ENCODE data around the gene FXYD5.
"Not testable (repeated sequence)": the region's sequence is repeated elsewhere in the genome, so short reads cannot be mapped to it uniquely, and the experiment has no call there.

FXYD5 gene

DNA sequence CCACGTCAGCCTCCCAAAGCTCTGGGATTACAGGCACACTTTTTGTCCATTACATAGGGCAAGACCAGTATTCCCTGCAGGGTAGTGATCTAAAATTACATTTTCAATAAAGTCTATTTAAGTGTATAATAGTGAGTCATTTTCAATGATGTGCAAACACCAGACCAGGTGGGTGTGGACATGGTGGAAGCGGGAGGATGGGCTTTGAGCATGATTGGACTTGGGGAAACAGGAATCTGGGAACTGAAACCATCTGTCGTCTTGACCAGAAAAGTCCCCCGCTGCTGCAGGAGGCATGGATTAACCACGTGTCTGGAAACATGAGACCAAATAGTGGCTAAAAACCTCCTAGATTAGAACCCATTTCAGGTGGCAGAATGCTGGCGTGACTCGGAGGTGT is 34.0 kb upstream of the FXYD5 start:
- no peak for DNase-seq

DNA sequence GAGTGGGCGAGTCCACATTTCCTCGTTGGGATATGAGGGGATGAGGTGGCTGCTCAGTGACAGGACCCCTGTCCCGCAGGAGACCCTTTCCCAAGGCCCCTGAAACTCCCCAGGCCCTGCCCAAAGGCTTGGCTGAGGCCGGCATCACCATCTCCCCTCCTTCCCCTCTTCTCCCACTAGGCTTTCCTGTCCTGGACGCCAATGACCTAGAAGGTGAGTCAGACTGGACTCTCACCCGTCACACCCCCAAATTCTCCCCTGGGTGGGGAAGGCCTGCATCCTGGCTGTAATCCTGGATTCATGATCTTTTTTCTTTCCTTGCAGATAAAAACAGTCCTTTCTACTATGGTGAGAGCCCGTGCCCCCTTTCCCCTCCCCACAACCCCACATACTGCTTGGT is 33.6 kb upstream of the FXYD5 start:
- no peak for DNase-seq

DNA sequence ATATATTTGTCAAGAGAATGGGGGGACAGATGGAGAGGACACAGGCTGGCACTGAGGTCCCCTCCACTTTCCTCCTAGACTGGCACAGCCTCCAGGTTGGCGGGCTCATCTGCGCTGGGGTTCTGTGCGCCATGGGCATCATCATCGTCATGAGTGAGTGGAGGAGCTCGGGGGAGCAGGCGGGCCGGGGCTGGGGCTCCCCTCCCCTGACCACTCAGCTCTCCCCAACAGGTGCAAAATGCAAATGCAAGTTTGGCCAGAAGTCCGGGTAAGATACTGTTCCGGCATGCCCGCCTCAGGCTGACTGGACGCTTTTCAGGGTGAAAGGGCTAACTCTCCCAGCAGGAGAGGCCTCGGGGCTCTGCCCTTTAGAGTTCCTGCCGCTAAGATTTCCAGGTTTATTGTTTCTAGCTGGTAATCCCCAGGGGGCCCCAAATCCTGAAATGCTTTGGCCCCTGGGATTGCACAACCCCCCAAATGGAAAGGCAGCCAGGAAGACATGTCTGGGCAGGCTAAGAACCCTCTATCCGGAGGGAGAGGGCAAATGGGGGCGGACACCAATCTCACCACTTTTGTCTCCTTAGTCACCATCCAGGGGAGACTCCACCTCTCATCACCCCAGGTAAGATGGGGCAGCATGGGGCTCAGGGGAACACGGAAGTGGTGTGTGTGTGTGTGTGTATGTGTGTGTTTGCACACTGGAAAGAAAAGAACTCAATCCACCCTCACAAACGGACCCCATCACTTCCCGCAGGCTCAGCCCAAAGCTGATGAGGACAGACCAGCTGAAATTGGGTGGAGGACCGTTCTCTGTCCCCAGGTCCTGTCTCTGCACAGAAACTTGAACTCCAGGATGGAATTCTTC is 31.6 kb upstream of the FXYD5 start:
- DNase-seq = no peak

DNA sequence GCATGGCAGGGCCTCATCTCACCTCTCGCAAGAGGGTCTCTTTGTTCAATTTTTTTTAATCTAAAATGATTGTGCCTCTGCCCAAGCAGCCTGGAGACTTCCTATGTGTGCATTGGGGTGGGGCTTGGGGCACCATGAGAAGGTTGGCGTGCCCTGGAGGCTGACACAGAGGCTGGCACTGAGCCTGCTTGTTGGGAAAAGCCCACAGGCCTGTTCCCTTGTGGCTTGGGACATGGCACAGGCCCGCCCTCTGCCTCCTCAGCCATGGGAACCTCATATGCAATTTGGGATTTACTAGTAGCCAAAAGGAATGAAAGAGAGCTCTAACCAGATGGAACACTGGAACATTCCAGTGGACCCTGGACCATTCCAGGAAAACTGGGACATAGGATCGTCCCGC is 31.0 kb upstream of the FXYD5 start:
- DNase-seq = no peak

DNA sequence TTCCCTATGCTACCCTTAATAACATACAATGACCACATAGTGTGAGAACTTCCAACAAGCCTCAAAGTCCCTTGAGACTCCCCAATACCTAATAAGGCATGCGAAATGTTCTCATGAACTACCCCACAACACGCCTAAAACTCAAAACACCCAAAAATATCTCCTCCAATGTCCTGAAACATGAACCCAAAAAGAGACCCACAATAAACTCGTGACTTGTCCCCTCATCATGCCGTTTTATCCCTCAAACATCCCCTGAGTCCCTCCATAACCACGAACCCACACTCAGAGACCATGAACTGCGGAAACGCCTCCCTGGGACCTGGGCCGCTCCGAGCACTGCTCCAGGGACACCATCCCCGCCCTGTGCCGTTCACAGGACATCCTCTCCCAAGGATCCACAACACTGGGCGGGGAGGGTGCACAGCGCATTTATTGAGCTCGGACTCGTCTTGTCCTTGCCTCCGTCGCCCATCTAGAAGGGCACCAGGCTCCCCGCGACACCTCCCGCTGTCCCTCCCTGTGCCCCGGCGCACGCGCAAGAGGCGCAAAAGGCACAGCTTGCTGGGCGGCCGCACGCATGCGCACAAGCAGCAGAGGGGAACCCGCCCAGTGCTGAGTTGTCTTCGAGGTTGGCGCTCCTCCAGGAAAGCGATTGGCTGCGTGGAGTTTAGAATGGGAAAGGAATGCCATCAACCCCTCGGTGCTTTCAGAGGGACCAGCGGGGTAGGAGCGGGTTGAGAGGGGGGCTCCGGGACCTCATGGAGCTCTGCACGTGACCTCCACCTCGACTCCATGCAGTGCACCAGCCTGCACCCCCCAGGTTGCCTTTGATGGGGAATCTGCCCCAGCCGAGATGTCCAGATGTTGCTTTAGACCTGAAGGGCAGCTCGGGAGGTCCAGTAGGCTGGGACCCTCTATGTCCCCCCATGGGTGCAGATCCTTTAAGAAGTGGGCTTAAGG is 30.2 kb upstream of the FXYD5 start:
- no peak for DNase-seq

DNA sequence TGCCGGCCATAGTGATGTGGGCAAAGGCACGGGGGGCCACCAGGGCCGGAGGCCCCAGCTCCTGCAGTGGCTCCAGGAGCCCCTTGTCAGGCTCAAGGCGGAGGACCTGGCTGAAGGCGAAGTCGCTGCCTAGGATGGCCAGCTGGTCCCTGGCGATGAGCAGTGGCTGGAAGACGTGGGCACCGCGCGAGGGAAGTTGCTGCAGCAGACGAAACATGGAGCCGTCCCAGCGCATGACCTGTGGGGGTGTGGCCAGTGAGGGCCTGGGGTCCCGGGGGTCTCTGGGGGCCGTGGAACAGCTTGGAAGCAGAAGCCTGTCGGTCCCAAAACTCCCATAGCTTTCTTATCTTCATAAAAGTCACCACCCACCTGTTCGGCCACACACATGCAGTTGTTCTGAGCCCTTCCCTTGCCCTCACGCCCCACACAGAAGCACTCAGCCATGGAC is 29.2 kb upstream of the FXYD5 start:
- no peak for DNase-seq

DNA sequence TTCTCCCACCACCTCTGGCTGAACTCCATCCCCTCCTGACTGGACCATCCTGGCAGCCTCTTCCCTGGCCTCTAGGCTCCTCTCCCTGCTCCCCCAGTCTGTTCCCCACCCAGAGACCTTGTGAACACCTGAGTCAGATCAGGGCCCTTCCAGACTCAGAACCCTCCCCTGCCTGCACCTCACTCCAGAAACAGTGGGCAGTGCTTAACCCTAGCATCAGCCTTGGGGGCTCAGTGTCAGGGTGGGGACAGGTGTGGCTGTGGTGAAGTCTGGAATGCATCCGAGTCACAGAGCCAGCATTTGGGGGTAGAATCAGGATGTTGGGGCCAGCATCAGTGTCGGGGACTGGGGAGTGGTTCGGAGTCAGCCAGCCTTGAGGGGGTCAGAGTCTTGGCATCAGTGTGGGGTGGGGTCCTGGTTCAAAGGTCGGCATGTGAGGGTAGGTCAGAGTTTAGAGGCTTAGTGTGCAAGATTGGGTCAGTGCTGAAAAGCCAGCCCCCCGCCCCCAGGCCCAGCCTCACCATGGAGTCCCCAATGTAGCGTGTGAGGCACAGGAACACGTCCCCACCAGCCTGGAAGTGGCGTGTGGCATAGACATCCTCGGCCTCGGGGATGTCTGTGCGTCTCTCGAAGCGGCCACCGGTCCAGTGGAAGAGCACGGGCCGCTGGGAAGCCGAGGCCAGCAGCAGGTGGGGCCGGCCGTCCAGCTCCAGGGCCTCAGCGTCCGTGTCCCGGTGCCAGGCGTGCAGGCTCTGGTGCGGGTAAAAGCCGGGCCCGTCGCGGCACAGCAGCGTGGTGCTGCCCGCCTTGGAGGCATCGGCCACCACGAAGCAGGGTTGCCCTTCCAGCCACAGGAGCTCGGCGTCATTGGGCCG is 28.5 kb upstream of the FXYD5 start:
- no peak for DNase-seq

DNA sequence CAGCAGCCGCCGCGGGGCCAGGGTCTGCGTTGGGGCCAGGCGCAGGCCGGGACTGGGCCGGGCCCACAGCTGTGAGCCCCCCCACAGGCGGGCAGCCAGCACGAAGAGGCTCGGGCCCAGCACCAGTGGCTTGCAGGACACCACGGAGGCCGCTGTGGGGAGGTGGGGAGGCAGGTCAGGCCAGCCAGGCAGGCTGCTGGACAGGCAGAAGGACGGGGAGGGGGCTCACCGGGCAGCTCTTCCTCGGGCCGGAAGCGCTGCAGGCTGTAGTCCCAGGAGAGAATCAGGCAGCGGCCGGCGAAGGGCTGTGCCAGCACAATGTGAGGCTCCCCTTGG is 27.9 kb upstream of the FXYD5 start:
- DNase-seq = no peak

DNA sequence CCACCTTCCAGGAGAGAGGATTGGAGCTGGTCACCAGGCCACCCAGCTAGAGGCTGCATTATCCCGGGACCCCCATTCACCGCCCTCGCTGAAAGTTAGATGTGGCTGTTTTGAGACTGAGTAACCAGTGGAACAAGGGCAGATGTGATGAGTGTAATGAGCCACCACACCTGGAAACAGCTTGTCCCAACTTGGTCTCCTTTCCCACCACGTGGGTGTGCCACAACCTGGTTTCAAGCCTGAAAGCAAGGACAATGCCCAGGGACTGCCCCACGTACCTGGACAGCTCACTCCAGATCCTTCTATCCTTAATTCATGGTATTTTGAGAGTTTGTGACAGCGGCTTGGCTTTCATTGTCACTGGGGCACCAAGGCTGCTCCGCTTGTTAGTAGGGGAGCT is 26.7 kb upstream of the FXYD5 start:
- no peak for DNase-seq

DNA sequence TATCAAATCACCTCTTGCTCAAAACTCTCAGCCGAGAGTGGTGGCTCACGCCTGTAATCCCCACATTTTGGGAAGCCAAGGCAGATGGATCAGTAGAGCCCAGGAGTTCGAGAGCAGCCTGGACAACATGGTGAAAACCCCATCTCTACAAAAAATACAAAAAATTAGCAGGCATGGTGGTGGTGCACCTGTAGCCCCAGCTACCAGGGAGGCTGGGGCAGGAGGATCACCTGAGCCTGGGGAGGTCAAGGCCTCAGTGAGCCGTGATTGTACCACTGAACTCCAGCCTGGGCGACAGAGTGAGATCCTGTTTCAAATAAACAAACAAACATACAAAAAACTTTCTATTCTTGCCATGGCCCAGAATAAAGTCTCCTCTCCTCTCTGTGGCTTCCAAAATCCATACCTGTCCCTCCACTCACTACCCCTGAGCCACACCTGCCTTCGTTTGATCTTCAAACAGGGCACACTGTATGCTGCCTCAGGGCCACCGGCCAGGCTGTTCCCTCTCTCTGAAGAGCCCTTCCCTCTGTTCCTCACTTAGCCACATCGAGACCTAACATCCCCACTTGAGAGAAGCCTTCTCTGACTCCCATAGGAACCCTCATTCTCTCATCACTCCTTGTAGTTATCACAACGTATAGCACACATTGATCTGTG is 26.0 kb upstream of the FXYD5 start:
- no peak for DNase-seq

DNA sequence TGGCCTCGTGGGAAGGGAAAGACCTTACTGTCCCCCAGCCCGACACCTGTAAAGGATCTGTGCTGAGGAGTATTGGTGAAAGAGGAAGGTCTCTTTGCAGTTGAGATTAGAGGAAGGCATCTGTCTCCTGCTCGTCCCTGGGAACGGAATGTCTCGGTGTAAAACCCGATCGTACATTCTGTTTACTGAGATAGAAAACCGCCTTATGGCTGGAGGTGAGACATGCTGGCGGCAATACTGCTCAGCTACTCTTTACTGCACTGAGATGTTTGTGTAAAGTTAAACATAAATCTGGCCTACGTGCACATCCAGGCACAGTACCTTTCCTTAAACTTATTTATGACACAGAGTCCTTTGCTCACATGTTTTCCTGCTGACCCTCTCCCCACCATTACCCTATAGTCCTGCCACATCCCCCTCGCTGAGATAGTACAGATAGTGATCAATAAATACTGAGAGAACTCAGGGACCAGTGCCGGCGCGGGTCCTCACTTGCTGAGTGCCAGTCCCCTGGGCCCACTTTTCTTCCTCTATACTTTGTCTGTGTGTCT is 24.7 kb upstream of the FXYD5 start:
- DNase-seq = not testable (repeated sequence)

DNA sequence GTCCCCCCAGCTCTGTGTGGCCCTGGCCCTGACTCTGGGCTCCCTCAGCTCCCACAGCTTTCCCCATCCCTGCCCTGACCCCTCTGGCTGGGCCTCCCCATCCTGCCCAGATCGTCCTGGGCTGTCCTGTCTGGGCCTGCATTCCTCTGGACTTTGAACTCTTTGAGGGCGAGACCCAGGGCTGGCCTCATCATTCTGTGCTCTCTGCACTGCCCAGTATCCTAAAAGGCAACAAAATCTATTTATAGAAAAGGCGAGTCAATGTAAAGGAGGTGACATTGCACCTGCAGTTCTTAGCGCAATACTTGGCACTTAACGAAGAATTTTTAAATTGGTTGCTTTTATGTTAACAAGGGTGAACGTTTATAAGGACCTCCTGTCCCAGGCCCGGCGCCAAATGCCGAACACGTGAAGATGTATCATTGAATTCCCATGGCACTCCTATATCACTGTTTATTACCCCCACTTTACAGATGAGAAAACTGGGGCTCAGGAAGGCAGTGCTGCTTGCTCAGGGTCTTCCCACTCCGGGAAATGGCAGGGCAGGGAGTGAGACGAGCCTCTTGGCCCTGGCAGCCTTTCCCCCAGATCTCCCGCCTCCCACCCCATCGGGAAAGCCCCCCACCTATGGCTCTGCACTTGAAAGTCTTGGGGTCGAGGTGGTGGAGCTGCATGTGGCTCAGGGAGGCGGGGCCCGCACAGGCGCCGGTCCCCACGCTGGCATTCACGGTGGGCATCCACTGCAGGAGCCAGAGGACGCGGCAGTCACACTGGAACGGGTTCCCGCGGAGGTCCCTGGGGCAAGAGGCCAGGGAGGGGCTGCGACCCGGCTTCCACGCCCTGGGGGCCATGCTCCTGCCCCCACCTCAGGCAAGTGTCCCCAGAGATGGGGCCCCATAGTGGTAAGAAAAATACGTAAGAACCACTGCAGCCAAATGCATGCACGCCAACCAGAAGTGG is 23.5 kb upstream of the FXYD5 start:
- no peak for DNase-seq

DNA sequence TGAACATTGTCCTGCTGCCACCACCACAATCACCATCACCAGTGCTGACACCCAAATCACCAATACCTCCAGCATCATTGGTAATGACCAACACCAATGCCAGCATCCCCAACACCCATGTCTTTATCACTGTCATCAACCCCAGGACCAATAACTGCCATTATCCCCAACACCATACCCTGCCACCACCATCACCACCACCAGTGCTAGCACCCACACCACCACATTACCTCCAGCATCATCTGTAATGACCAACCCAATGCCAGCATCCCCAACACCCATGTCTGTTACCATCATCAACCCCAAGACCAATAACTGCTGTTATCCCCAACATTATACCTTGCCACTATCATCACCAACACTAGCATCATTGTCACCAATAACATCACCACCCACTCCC is 22.3 kb upstream of the FXYD5 start:
- no peak for DNase-seq

DNA sequence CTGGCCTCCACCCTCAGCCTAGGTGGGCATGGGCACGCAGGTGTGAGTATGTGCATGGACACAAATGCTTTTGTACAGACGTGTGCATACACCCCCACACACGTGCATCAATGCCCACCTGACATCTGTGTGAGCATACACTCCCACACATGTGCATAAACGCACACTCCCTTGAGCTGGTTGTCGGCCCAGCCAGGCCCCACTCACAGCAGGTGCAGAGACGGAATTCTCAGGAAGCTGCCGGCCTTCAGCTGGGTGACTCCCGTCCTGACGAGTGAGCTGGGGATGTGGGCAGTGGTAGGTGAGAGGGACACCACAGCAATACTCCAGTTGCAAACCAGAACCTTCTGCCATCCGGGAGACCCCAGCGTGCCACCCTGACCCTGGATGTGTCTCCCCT is 20.7 kb upstream of the FXYD5 start:
- no peak for DNase-seq

DNA sequence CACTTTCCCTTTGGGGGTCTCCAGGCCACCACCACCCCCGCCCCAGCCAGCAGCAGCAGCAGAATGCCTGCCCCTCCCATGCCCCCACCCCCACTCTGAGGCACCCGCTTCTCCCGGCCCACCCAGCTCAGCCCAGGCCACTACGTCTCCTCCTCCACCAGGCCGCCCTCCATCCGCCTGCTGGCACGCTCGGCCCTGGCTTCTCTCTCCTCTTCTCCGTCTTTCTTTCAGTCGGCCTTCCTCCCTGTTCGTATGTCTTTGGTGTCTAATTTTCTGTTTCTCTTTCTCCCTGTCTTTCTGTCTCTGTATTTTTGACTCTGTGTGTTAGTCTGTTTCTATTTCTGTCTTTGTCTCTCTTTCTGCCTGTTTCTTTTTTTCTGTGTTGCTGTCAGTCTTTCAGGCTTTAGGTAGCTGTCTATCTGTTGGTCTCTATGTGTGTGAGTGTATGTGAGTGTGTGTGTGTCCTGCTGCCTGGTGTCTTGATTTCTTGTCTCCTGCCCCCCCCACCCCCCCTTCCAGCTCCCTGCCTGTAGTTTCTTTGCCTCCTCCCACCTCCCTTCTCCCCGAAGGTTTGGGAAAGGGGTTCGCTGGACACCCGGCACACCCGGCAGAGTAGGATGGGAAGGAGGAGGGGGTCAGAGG is 19.8 kb upstream of the FXYD5 start, which contains the start of gene LGI4:
Gene LGI4 (minus strand): TSS at position 459 of the 642 bp plus-strand sequence. CDS start 379 bp downstream, at position 80.
- DNase-seq = no peak

DNA sequence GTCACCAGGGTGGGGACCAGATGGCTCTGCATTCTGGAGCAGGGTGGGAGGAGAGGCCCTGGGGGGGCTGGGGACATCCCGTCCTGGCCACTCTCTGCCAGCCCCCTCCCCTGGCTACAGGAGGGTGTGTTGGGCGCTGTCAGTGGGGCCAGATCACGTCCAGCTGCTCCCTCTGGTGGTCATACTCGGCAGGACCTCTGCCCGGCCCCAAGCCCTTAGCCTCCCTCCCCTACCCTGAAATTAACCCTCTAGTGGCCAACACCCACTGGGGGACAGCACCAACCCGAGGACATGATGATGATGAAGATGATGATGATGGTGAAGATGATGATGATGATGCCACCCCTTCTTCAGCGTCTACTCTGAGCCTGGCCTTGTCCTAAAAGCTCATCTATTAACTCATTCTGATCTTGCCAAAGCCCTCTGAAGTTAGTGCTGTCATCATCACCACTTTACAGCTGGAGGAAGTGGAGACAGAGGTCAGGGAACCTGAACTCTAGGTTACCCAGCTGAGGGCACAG is 19.1 kb upstream of the FXYD5 start:
- DNase-seq = no peak

DNA sequence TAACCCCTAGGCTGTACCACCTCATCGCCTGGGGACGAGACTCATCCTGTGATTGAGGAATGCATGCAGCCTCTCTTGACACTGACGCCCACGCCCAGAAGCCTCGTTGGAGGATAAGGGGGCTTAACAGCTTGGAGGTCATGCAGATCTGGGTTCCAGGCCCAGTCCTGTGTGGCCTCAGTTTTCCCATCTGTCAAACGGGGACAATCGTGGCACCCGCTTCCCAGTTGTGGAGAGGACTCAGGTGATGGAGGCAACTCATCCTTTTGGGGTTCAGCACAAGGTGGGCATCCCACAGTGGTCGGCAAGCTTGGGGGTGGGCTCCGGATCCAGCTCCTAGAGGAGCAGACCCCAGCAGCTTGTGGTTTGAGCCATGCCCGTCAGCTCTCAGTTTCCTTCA is 18.3 kb upstream of the FXYD5 start:
- DNase-seq = no peak

DNA sequence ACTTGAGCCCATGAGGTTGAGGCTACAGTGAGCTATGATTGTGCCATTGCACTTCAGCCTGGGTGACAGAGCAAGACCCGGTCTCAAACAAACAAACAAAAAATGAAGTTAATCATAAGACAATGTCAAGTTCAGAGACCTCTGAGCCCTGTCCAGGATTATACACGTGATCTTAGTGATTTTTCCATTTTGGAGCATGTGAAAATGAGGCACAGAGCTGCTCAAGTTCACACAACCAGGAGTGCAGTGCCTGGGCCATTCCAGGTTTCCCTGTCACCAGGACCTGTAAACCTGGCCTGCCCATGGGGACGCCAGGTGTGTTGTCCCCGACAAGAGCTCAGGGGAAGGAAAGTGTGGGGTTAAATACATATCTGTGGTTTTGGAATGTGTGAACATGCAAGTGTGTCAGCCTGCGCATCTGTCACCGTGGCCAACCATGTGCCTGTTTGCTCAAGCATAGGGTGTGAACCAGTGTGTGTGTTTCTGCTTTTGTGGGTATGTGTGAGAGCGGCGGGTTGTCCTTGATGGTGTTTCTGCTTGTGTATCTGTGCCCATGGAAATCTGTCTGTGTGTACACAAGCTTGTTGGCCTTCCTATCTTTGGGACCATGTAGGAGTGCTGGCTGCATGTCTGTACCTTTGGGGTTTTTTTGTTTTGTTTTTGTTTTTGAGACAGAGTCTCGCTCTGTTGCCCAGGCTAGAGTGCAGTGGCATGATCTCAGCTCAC is 17.4 kb upstream of the FXYD5 start:
- DNase-seq = no peak

DNA sequence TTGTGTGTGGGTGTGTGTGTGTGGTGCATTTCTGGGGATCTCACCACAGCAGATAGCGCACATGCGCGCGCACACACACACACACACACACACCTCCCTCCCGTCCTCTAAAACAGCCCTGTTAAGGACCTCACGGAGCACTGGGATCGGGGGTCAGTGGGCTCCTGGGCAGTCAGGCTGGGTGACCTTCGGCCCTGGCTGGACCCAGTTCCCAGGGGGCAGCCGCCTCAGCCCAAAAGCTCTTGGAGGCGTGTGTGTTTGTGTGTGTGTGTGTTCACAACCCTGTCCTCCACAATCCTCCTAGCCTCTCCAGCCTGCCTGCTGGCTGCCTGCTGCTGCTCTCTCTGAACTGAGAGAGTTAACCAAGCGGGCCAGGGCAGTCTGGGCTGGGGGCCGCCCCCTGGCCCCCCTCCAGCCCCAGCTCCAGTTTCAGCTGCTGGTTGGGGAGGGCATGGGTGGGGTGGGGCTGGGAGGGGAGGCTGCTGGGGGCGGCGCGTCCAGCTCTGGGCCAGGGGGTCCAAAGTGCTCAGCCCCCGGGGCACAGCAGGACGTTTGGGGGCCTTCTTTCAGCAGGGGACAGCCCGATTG is 16.1 kb upstream of the FXYD5 start, which contains the start of gene FXYD1:
Gene FXYD1 (plus strand): TSS at position 520 of the 588 bp plus-strand sequence. CDS start 1,256 bp downstream, outside the sequence.
- DNase-seq = no peak
